BE2C (cell line): ENCODE results near the gene IL21R.
"Not testable (repeated sequence)": the region's sequence is repeated elsewhere in the genome, so short reads cannot be mapped to it uniquely, and the experiment has no call there.

Experiments
- DNase-seq: peaks from one replicate; pipeline ENCODE4 v3.0.0-alpha.2; 2020
- H3K27me3 ChIP-seq: fragments of 250-450 bp; sonication (Bioruptor Pico); 2 replicates; pipeline ENCODE4 v1.5.1; 2020; ENCODE audit warnings: mild to moderate bottlenecking
- H3K36me3 ChIP-seq: fragments of 250-450 bp; sonication (Bioruptor Pico); 2 replicates; pipeline ENCODE4 v1.5.1; 2020; ENCODE audit warnings: mild to moderate bottlenecking
- H3K4me1 ChIP-seq: fragments of 250-450 bp; sonication (Bioruptor Pico); 2 replicates; pipeline ENCODE4 v1.5.1; 2020
- H3K4me3 ChIP-seq: 2 replicates; pipeline ENCODE4 v1.5.1; 2011; ENCODE audit warnings: low read depth, low read length
- H3K9me3 ChIP-seq: fragments of 250-450 bp; sonication (Bioruptor Pico); 2 replicates; pipeline ENCODE4 v1.5.1; 2020
- CTCF ChIP-seq: IDR thresholded peaks from 2 replicates; pipeline ENCODE4 v1.5.1; 2012; ENCODE audit warnings: mild to moderate bottlenecking, low read depth, low read length

Gene IL21R

GRCh38 chr16:27434141-27435051 is 32.4 kb downstream of the IL21R start:
- H3K4me3 ChIP-seq: no peak overlapping the region
- no peaks in the 10 kb centered on the region for H3K9me3 ChIP-seq
- H3K36me3 ChIP-seq: no peaks in the 10 kb centered on the region
- no peaks in the 10 kb centered on the region for H3K4me1 ChIP-seq
- DNase-seq: no peak
- peaks cover 2% of the 10 kb centered on the region; the same call in 1 of the 2 replicates for H3K27me3 ChIP-seq
- TF ChIP-seq CTCF: no peak

GRCh38 chr16:27435146-27435545 is 33.2 kb downstream of the IL21R start:
- not testable (repeated sequence) for DNase-seq, H3K36me3 ChIP-seq, H3K4me1 ChIP-seq, H3K9me3 ChIP-seq, H3K27me3 ChIP-seq, H3K4me3 ChIP-seq

- no peak for DNase-seq
- no peaks in the 10 kb centered on the region for H3K4me1 ChIP-seq
- no peak for TF ChIP-seq CTCF
- no peaks in the 10 kb centered on the region for H3K9me3 ChIP-seq
- peaks cover 2% of the 10 kb centered on the region; the same call in 1 of the 2 replicates for H3K27me3 ChIP-seq
- H3K4me3 ChIP-seq: no peak overlapping the region
- no peaks in the 10 kb centered on the region for H3K36me3 ChIP-seq
Measured at GRCh38 chr16:27436065-27436464, 34.1 kb downstream of the IL21R start.

- Histone ChIP-seq H3K36me3 (no peaks in the 10 kb centered on the region), H3K4me3 (no peak overlapping the region), H3K4me1 (no peaks in the 10 kb centered on the region), H3K27me3 (no peaks in the 10 kb centered on the region), H3K9me3 (no peaks in the 10 kb centered on the region)
- no peak for TF ChIP-seq CTCF
- no peak for DNase-seq
Measured at GRCh38 chr16:27436921-27437650, 35.1 kb downstream of the IL21R start.

GRCh38 chr16:27437946-27438345 is 36.0 kb downstream of the IL21R start:
- Histone ChIP-seq H3K27me3 (no peaks in the 10 kb centered on the region), H3K36me3 (no peaks in the 10 kb centered on the region), H3K4me3 (no peak overlapping the region), H3K9me3 (no peaks in the 10 kb centered on the region), H3K4me1 (no peaks in the 10 kb centered on the region)
- TF ChIP-seq CTCF: no peak
- DNase-seq: no peak

- Histone ChIP-seq H3K36me3 (no peaks in the 10 kb centered on the region), H3K9me3 (peaks cover 3% of the 10 kb centered on the region), H3K4me1 (no peaks in the 10 kb centered on the region), H3K27me3 (no peaks in the 10 kb centered on the region), H3K4me3 (no peak overlapping the region)
- TF ChIP-seq CTCF: no peak
- DNase-seq: no peak
Measured at GRCh38 chr16:27439271-27440018, 37.5 kb downstream of the IL21R start.
